Left ventricle myocardium inferior (tissue), 1 donor: ENCODE measurements around the gene MAN1B1. TPM values are rescaled to one million over a fixed set of nuclear protein-coding genes. Genes with fewer than 3 reads are reported as not detected.

Experiments used
- DNase-seq: peaks from one replicate; pipeline ENCODE4 v3.0.0-alpha.2; 2020
- H3K27ac ChIP-seq: fragments of 200-600 bp; replicated peaks from 2 replicates; pipeline ENCODE4 v1.8.0; 2021
- H3K27me3 ChIP-seq: fragments of 200-600 bp; 2 replicates; pipeline ENCODE4 v1.8.0; 2021; ENCODE audit warnings: low read depth
- H3K36me3 ChIP-seq: fragments of 200-600 bp; 2 replicates; pipeline ENCODE4 v1.8.0; 2021
- H3K4me1 ChIP-seq: fragments of 200-600 bp; 2 replicates; pipeline ENCODE4 v1.8.0; 2021
- H3K4me3 ChIP-seq: fragments of 200-600 bp; 2 replicates; pipeline ENCODE4 v1.8.0; 2021; ENCODE audit warnings: mild to moderate bottlenecking, moderate library complexity
- H3K9me3 ChIP-seq: fragments of 200-600 bp; replicated peaks from 2 replicates; pipeline ENCODE4 v1.8.0; 2021
- intact Hi-C: fragments of 100-400 bp; cut with micrococcal nuclease; formaldehyde crosslinking; loops from one replicate; pipeline ENCODE4 v1.11.0; 2022
- total RNA-seq: library from RNA; stranded (reverse); fragmentation: NEBNext Ultra II Directional; extraction: Animal tissue kit (Norgen Biotek cat#: 25700); gene quantifications from one replicate; pipeline ENCODE4 v1.2.1, GENCODE V29; 2021
- TF ChIP-seq, protein P1 (sequence below): fragments of 200-600 bp; IDR thresholded peaks from 2 replicates; pipeline ENCODE4 v1.8.0; 2021; ENCODE audit warnings: antibody characterized with exemption, mild to moderate bottlenecking, borderline replicate concordance
- donor health status: DM: no; HTN: yes; CAD: no; lungs with severe emphysema.

Gene MAN1B1
- total RNA-seq, 1 donor from 2014 or later = 20.6 TPM

DNA sequence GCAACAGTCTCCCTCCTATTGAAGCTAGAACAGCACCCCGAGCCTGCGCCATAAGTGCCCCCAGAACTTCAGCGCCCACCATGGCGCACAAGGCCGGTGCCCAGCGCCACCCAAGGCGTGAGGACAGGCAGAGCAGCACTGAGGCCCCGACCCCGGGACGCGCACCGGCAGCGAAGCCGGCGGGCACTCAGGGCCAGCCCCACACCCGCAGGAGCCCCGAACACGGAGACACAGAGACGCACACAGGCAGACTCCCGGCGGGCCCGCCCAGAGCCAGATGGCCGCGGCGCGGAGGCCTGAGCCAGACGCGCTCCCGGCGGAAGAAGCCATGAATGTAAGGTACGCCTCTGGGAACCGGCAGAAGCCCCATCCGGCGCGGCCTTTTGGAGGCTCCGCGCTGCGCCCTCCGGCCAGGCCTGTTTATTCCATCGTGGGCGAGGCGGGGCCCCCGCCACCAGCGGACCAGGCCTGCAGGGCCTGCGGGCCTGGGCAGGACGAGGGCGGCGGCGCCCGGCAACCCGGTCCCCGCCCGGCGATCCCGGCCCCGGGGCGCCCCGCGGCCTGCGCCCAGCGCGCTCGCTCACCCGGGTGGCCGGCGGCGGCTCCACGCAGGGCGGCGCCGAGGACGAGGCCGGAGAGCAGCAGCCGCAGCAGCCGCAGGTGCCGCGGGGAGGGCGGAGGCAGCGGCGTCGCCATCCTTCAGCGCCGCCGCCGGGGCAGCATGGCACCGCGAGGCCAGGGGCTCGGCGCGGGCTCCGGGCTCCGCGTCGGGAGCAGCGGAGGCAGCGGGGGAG is 41.3 kb upstream of the MAN1B1 start:
- Histone ChIP-seq H3K4me1 (peaks cover 69% of the 10 kb centered on the region), H3K27ac (peak overlapping the region; percentile 93), H3K36me3 (peaks cover 15% of the 10 kb centered on the region), H3K4me3 (peak overlapping the region; percentile 80), H3K9me3 (no peaks in the 10 kb centered on the region), H3K27me3 (peaks cover 37% of the 10 kb centered on the region)
- intact Hi-C loops = no loop called here
- TF ChIP-seq, protein P1, sequence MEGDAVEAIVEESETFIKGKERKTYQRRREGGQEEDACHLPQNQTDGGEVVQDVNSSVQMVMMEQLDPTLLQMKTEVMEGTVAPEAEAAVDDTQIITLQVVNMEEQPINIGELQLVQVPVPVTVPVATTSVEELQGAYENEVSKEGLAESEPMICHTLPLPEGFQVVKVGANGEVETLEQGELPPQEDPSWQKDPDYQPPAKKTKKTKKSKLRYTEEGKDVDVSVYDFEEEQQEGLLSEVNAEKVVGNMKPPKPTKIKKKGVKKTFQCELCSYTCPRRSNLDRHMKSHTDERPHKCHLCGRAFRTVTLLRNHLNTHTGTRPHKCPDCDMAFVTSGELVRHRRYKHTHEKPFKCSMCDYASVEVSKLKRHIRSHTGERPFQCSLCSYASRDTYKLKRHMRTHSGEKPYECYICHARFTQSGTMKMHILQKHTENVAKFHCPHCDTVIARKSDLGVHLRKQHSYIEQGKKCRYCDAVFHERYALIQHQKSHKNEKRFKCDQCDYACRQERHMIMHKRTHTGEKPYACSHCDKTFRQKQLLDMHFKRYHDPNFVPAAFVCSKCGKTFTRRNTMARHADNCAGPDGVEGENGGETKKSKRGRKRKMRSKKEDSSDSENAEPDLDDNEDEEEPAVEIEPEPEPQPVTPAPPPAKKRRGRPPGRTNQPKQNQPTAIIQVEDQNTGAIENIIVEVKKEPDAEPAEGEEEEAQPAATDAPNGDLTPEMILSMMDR = no peak
- no peak for DNase-seq

DNA sequence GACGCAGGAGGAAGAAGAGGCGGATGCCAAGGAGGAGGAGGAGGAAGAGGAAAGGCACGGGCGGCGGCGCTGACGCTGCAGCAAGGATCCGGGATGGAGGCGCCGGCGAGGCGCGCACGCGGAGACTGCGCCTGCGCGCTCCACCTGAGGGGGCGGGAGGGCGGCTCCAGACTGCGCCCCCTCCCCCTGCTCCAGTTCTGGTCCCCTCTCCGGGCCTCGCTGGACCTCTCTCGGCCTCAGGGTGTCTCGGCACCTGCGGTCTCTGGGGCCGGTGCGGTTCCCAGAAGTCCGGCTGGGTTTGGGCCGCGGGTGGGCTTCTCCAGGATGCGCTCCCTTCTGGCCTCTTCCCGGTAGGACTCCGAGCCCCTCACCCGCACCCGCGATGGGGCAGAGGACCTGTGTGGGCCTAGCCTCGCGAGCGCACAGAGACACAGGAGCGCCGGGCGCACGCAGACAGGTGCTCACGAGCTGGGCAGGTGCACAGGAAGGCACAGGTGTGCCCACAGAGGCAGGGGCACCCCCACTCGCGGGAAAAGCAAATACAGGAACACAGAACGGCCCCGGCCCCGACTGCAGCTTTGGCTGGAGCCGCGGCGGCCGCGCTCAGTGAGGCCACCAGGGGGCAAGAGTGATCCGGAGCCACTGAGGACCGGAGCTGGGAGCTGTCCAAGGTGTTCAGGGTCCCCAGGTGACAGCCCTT is 40.5 kb upstream of the MAN1B1 start, which contains the start of gene NPDC1:
NPDC1 (minus strand) TSS at position 90 of the 700 bp plus-strand sequence. CDS start 188 bp downstream, outside the sequence.
- peak within 1 kb of the TSS; percentile 93 for H3K27ac ChIP-seq

GRCh38 chr9:137048655-137049543 is 37.9 kb upstream of the MAN1B1 start:
- intact Hi-C loops = no loop called here
- Histone ChIP-seq H3K27me3 (peaks cover 71% of the 10 kb centered on the region), H3K36me3 (no peaks in the 10 kb centered on the region)

More for the DNA sequence above, 40.5 kb upstream of the MAN1B1 start, which contains the start of gene NPDC1:
- H3K9me3 ChIP-seq = no peaks in the 10 kb centered on the region
- peaks cover 9% of the 10 kb centered on the region for H3K36me3 ChIP-seq
- peaks cover 45% of the 10 kb centered on the region for H3K27me3 ChIP-seq
- peak; percentile 79 for DNase-seq
- peaks cover 62% of the 10 kb centered on the region for H3K4me1 ChIP-seq
- intact Hi-C loops = no loop called here
- peak within 1 kb of the TSS; percentile 80 for H3K4me3 ChIP-seq
- TF ChIP-seq, protein P1 = peak; percentile 90

DNA sequence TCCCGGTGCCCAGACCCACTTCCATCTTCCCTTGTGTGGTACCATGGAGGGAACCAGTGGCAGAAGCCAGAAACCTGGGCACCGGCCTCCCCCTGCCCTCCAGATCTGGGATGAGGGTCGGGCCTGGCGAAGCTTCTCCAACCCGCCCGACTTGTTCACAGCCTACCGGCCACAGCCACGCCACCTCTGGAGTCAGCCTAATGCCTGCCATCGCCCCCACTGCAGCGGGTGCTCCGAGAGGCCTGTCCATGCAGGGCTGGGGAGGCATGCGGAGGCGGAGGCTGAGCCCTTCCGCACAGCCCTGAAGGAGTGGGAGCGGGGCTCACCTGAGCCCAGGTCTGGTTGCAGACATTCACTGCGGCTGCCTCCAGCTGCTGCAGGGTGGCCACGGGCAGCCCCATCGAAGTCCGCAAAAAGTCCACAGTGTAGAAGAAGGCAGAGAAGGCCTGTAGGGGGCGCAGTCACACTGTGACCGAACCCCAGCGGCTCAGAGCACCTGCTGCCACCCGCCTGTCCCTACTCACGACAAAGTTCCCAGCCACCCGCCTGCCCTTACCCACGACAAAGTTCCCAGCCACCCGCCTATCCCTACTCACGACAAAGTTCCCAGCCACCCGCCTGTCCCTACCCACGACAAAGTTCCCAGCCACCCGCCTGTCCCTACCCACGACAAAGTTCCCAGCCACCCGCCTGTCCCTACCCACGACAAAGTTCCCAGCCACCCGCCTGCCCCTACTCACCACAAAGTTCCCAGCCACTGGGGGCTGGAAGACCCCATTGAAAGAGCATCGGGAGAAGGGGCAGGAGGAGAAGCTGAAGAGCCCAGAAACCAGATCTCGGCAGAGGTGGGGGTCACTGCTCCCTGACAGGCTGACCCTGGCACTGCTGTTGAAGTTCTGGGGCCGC is 37.0 kb upstream of the MAN1B1 start:
- TF ChIP-seq, protein P1 = peak; percentile 65
- Histone ChIP-seq H3K36me3 (no peaks in the 10 kb centered on the region), H3K27me3 (peaks cover 80% of the 10 kb centered on the region), H3K27ac (no peak overlapping the region), H3K4me3 (no peak overlapping the region), H3K9me3 (no peaks in the 10 kb centered on the region), H3K4me1 (peaks cover 54% of the 10 kb centered on the region)
- DNase-seq = no peak
- intact Hi-C loops = no loop called here

More at GRCh38 chr9:137048655-137049543, 37.9 kb upstream of the MAN1B1 start:
- H3K9me3 ChIP-seq = no peaks in the 10 kb centered on the region
- H3K27ac ChIP-seq = no peak overlapping the region
- TF ChIP-seq, protein P1 = no peak
- no peak overlapping the region for H3K4me3 ChIP-seq
- H3K4me1 ChIP-seq = peaks cover 54% of the 10 kb centered on the region
- DNase-seq = no peak
